ENCODE measurements around the gene RNF152.

Gene RNF152

DNA sequence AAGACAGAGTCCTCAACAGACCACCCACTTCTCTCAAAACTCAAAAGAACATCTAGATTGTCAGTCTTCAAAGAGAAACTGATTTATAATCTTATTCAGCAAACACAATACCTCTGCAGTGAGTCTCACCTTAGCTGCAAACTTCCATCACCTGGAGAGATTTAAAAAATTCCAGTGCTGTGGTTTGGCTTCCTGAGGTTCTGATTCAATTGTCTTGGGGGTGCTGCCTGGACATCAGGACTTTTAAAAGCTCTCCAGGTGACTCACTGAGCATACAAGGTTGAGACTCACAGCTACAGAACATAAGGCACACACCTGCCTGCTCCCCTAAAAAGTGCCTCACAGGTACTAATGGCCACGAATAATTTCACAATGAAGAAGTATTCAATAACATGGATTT lies 40.3 kb downstream of the RNF152 start (continued):
- TF ChIP-seq ZBTB44 (tag by site-specific recombination; IDR thresholded peaks at IDR 0.05) (no peak), ZNF146 (tag by site-specific recombination; IDR thresholded peaks at IDR 0.05) (no peak)

DNA sequence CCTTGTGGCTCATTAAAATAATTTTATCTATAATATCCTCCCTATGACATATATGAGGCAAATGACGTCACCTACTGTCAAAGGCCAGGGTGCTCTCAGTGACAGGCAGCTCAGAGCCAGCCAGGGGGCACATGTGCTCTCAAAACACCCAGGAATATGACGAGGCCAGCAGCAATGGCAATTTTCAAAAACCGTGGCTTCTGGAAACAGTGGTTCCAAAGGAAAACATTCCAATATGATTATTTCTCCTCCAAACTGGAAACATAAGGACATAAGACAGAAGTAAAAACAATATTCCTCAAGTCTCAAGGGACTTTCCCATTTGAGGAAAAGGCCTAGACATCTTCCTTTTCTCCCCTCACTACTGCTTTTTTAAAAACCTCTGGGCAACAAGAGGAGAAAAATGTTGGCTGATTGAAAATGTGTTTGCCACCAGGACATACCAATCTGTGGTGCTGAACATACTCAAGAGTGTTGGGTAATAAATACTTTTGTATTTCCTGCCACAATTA lies 40.8 kb downstream of the RNF152 start:
- Histone ChIP-seq H3K4me3 (ENCODE audit: low read depth, low read length) (no peak overlapping the region), H3K36me3 (ENCODE audit: control insufficient read depth in 2 of 2, insufficient read depth in 1 of 2, low read length in 2 of 2) (no peaks in the 10 kb centered on the region), H3K27ac (ENCODE audit: extremely low read depth, low read depth, low read length) (no peak overlapping the region), H3K9me3 (ENCODE audit: control insufficient read depth, insufficient read depth, low read depth, low read length) (no peaks in the 10 kb centered on the region), H3K4me1 (ENCODE audit: control insufficient read depth, insufficient read depth, low read length) (peaks cover 3% of the 10 kb centered on the region)
- CTCF ChIA-PET: no interaction called here
- POLR2A ChIA-PET: no interaction called here
- TF ChIP-seq ATF2 (tag by site-specific recombination; IDR thresholded peaks at IDR 0.05; ENCODE audit: low read depth): peak; percentile 82
- TF ChIP-seq ZNF174 (tag by site-specific recombination; IDR thresholded peaks at IDR 0.05): no peak
- TF ChIP-seq ZNF629 (tag by site-specific recombination; IDR thresholded peaks at IDR 0.05): peak; percentile 54
- no peak for TF ChIP-seq SALL2 (tag by site-specific recombination; IDR thresholded peaks at IDR 0.05; ENCODE audit: borderline replicate concordance)
- TF ChIP-seq YY2 (tag by site-specific recombination; IDR thresholded peaks at IDR 0.05): no peak

DNA sequence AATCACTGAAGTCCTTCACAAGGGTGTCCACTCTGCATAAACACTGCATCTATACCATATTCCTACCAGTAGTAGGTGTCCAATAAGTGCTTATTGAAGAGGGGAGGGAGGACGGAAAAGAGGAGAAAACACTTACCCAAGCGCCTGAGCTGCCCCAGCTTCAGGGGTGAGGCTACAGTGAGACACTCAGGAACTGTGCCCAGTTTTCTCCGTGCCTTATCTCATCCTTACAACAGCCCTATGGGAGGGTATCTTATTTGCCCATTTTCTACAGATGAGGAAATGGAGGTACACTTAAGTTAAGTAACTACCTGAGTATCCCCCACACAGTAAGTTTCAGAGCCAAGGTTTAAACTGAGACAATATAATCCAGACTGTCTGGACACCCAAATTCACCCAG lies 41.5 kb downstream of the RNF152 start:
- POLR2A ChIA-PET: no interaction called here
- CTCF ChIA-PET: no interaction called here
- Histone ChIP-seq H3K4me3 (ENCODE audit: low read depth, low read length) (no peak overlapping the region), H3K9me3 (ENCODE audit: control insufficient read depth, insufficient read depth, low read depth, low read length) (no peaks in the 10 kb centered on the region), H3K4me1 (ENCODE audit: control insufficient read depth, insufficient read depth, low read length) (peaks cover 3% of the 10 kb centered on the region), H3K27ac (ENCODE audit: extremely low read depth, low read depth, low read length) (no peak overlapping the region), H3K36me3 (ENCODE audit: control insufficient read depth in 2 of 2, insufficient read depth in 1 of 2, low read length in 2 of 2) (no peaks in the 10 kb centered on the region)
- TF ChIP-seq SP3 (tag by site-specific recombination; IDR thresholded peaks at IDR 0.05): no peak
- no peak for TF ChIP-seq ZNF138 (tag by site-specific recombination; IDR thresholded peaks at IDR 0.05; ENCODE audit: borderline replicate concordance)
- no peak for TF ChIP-seq ATF2 (tag by site-specific recombination; IDR thresholded peaks at IDR 0.05; ENCODE audit: low read depth)
- TF ChIP-seq, protein P1, sequence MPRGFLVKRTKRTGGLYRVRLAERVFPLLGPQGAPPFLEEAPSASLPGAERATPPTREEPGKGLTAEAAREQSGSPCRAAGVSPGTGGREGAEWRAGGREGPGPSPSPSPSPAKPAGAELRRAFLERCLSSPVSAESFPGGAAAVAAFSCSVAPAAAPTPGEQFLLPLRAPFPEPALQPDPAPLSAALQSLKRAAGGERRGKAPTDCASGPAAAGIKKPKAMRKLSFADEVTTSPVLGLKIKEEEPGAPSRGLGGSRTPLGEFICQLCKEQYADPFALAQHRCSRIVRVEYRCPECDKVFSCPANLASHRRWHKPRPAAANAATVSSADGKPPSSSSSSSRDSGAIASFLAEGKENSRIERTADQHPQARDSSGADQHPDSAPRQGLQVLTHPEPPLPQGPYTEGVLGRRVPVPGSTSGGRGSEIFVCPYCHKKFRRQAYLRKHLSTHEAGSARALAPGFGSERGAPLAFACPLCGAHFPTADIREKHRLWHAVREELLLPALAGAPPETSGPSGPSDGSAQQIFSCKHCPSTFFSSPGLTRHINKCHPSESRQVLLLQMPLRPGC (tag by site-specific recombination; IDR thresholded peaks at IDR 0.05): no peak
- no peak for TF ChIP-seq ZNF433 (tag by site-specific recombination; IDR thresholded peaks at IDR 0.05; ENCODE audit: low read depth)
- no peak for TF ChIP-seq ZNF266 (tag by site-specific recombination; IDR thresholded peaks at IDR 0.05; ENCODE audit: low read depth)
- TF ChIP-seq GLI2 (tag by site-specific recombination; IDR thresholded peaks at IDR 0.05; ENCODE audit: borderline replicate concordance, low read depth): no peak
- no peak for TF ChIP-seq ZNF155 (tag by site-specific recombination; IDR thresholded peaks at IDR 0.05)
- no peak for TF ChIP-seq ZNF513 (tag by site-specific recombination; IDR thresholded peaks at IDR 0.05)
- TF ChIP-seq ZNF473 (tag by site-specific recombination; IDR thresholded peaks at IDR 0.05): no peak
- TF ChIP-seq, protein P2, sequence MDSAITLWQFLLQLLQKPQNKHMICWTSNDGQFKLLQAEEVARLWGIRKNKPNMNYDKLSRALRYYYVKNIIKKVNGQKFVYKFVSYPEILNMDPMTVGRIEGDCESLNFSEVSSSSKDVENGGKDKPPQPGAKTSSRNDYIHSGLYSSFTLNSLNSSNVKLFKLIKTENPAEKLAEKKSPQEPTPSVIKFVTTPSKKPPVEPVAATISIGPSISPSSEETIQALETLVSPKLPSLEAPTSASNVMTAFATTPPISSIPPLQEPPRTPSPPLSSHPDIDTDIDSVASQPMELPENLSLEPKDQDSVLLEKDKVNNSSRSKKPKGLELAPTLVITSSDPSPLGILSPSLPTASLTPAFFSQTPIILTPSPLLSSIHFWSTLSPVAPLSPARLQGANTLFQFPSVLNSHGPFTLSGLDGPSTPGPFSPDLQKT (IDR thresholded peaks at IDR 0.05; ENCODE audit: borderline replicate concordance, low read depth, low read length): no peak
- no peak for TF ChIP-seq ZNF629 (tag by site-specific recombination; IDR thresholded peaks at IDR 0.05)
- no peak for TF ChIP-seq OVOL3 (tag by site-specific recombination; IDR thresholded peaks at IDR 0.05)
- no peak for TF ChIP-seq ZNF660 (tag by site-specific recombination; IDR thresholded peaks at IDR 0.05)
- no peak for TF ChIP-seq MZF1 (tag by site-specific recombination; IDR thresholded peaks at IDR 0.05; ENCODE audit: borderline replicate concordance)
- TF ChIP-seq GFI1B (tag by site-specific recombination; IDR thresholded peaks at IDR 0.05): no peak

Measured in HEK293 (cell line).